Measurements from ENCODE around the gene WDR91.

The WDR91 gene

GRCh38 chr7:135197906-135198655 lies 13.2 kb downstream of the WDR91 start:
- no peak for DNase-seq (ENCODE audit: low spot score)

GRCh38 chr7:135197343-135197742 lies 14.0 kb downstream of the WDR91 start:
- DNase-seq (ENCODE audit: low spot score) = no peak

GRCh38 chr7:135195968-135196629 lies 15.2 kb downstream of the WDR91 start:
- DNase-seq (ENCODE audit: low spot score) = no peak

GRCh38 chr7:135195156-135195555 lies 16.2 kb downstream of the WDR91 start:
- no peak for DNase-seq (ENCODE audit: low spot score)

- no peak for DNase-seq (ENCODE audit: low spot score)
These were observed 16.7 kb downstream of the WDR91 start for GRCh38 chr7:135194494-135195095.

- no peak for DNase-seq (ENCODE audit: low spot score)
These were observed 17.7 kb downstream of the WDR91 start for GRCh38 chr7:135193615-135194081.

- DNase-seq (ENCODE audit: low spot score) = no peak
These were observed 18.3 kb downstream of the WDR91 start for GRCh38 chr7:135192914-135193536.

- DNase-seq (ENCODE audit: low spot score) = no peak
These were observed 20.6 kb downstream of the WDR91 start for GRCh38 chr7:135190703-135191102.

- DNase-seq (ENCODE audit: low spot score) = no peak
These were observed 21.4 kb downstream of the WDR91 start for GRCh38 chr7:135189961-135190360.

- DNase-seq (ENCODE audit: low spot score) = no peak
These were observed 22.1 kb downstream of the WDR91 start for GRCh38 chr7:135189221-135189662.

GRCh38 chr7:135188298-135188984 lies 22.9 kb downstream of the WDR91 start:
- DNase-seq (ENCODE audit: low spot score) = no peak

- DNase-seq (ENCODE audit: low spot score) = no peak
These were observed 24.5 kb downstream of the WDR91 start for GRCh38 chr7:135186841-135187253.

GRCh38 chr7:135186261-135186540 lies 25.1 kb downstream of the WDR91 start:
- DNase-seq (ENCODE audit: low spot score) = no peak

- DNase-seq (ENCODE audit: low spot score) = no peak
These were observed 25.7 kb downstream of the WDR91 start for GRCh38 chr7:135185471-135186260.

GRCh38 chr7:135184254-135184841 lies 27.0 kb downstream of the WDR91 start:
- no peak for DNase-seq (ENCODE audit: low spot score)

- no peak for DNase-seq (ENCODE audit: low spot score)
These were observed 27.8 kb downstream of the WDR91 start for GRCh38 chr7:135183478-135183877.

- DNase-seq (ENCODE audit: low spot score) = no peak
These were observed 29.2 kb downstream of the WDR91 start for GRCh38 chr7:135181929-135182678.

GRCh38 chr7:135181261-135181928 lies 29.9 kb downstream of the WDR91 start:
- no peak for DNase-seq (ENCODE audit: low spot score)

- no peak for DNase-seq (ENCODE audit: low spot score)
These were observed 31.2 kb downstream of the WDR91 start for GRCh38 chr7:135180122-135180521.

Measured in D341Med (cell line).